Esophagus muscularis mucosa (tissue), 4 donors: ENCODE results near the gene TTLL4. TPM values are rescaled to one million over a fixed set of nuclear protein-coding genes. Genes with fewer than 3 reads are reported as not detected.

Source experiments
- DNase-seq: peaks from one replicate; pipeline ENCODE4 v3.0.0-alpha.2; 2017; ENCODE audit errors: extremely low spot score
- H3K27ac ChIP-seq, 4 donors: fragments of 200-600 bp; sonication (generic); replicated peaks in 1 of 4; 1 replicate in 3 of 4; 2 replicates in 1 of 4; pipeline ENCODE4 v1.5.1; 2016 to 2019; ENCODE audit warnings: mild to moderate bottlenecking in 1 of 4
- H3K27me3 ChIP-seq, 4 donors: fragments of 200-600 bp; sonication (generic); one replicate each; pipeline versions ENCODE4 v1.5.1 to v1.6.0; 2016 to 2019
- H3K36me3 ChIP-seq, 4 donors: fragments of 200-600 bp; sonication (generic); one replicate each; pipeline ENCODE4 v1.5.1; 2016 to 2019
- H3K4me1 ChIP-seq, 4 donors: fragments of 200-600 bp; sonication (generic); one replicate each; pipeline ENCODE4 v1.5.1; 2016 to 2019
- H3K4me3 ChIP-seq, 4 donors: fragments of 200-600 bp; sonication (generic); 1 replicate in 2 of 4; 2 replicates in 2 of 4; pipeline ENCODE4 v1.5.1; 2016 to 2019; ENCODE audit warnings: mild to moderate bottlenecking in 4 of 4, moderate library complexity in 1 of 4
- H3K9me3 ChIP-seq, 4 donors: fragments of 200-600 bp; sonication (generic); 1 replicate in 3 of 4; 2 replicates in 1 of 4; pipeline ENCODE4 v1.5.1; 2016 to 2019
- EP300 ChIP-seq: sonication (generic); formaldehyde crosslinking; IDR thresholded peaks from one replicate; pipeline ENCODE4 v1.6.1; 2017; ENCODE audit warnings: antibody characterized with exemption
- POLR2A ChIP-seq: fragments of 450-650 bp; IDR thresholded peaks from one replicate; pipeline ENCODE4 v1.6.1; 2017; ENCODE audit warnings: antibody characterized with exemption, moderate library complexity, mild to moderate bottlenecking, low read depth
- POLR2AphosphoS5 ChIP-seq, 2 donors: sonication (generic); formaldehyde crosslinking; IDR thresholded peaks; one replicate each; pipeline ENCODE4 v1.6.1; 2017; ENCODE audit warnings: antibody characterized with exemption in 2 of 2
- WGBS: methylation state at CpG from one replicate; pipeline ENCODE4 v1.1.5; 2018; 5-methylcytosine and 5-hydroxymethylcytosine counted together
- intact Hi-C: fragments of 100-400 bp; cut with DNase I; formaldehyde crosslinking; loops from one replicate; pipeline ENCODE4 v1.15.1; 2023
- total RNA-seq, 4 donors: library from RNA; depleted of rRNA; stranded (reverse); fragments of >200 nt; gene quantifications; one replicate each; pipeline versions ENCODE4 v1.1.0 to v1.2.1, GENCODE V29; 2016
- TF ChIP-seq, protein P1 (sequence below), 3 experiments: fragments of 200-600 bp in 2 of 3; fragments of 450-650 bp in 1 of 3; sonication (generic) in 2 of 3; IDR thresholded peaks; one replicate each; pipeline ENCODE4 v1.5.1; 2017 to 2019; ENCODE audit warnings: antibody characterized with exemption in 3 of 3, mild to moderate bottlenecking in 2 of 3, moderate library complexity in 1 of 3

TTLL4 gene, protein sequence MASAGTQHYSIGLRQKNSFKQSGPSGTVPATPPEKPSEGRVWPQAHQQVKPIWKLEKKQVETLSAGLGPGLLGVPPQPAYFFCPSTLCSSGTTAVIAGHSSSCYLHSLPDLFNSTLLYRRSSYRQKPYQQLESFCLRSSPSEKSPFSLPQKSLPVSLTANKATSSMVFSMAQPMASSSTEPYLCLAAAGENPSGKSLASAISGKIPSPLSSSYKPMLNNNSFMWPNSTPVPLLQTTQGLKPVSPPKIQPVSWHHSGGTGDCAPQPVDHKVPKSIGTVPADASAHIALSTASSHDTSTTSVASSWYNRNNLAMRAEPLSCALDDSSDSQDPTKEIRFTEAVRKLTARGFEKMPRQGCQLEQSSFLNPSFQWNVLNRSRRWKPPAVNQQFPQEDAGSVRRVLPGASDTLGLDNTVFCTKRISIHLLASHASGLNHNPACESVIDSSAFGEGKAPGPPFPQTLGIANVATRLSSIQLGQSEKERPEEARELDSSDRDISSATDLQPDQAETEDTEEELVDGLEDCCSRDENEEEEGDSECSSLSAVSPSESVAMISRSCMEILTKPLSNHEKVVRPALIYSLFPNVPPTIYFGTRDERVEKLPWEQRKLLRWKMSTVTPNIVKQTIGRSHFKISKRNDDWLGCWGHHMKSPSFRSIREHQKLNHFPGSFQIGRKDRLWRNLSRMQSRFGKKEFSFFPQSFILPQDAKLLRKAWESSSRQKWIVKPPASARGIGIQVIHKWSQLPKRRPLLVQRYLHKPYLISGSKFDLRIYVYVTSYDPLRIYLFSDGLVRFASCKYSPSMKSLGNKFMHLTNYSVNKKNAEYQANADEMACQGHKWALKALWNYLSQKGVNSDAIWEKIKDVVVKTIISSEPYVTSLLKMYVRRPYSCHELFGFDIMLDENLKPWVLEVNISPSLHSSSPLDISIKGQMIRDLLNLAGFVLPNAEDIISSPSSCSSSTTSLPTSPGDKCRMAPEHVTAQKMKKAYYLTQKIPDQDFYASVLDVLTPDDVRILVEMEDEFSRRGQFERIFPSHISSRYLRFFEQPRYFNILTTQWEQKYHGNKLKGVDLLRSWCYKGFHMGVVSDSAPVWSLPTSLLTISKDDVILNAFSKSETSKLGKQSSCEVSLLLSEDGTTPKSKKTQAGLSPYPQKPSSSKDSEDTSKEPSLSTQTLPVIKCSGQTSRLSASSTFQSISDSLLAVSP
- total RNA-seq, result 10 to 100 TPM in 2 of 4 donors, 1 to 10 TPM in 2; 5.8 to 11.3 (median 8.3) TPM

DNA sequence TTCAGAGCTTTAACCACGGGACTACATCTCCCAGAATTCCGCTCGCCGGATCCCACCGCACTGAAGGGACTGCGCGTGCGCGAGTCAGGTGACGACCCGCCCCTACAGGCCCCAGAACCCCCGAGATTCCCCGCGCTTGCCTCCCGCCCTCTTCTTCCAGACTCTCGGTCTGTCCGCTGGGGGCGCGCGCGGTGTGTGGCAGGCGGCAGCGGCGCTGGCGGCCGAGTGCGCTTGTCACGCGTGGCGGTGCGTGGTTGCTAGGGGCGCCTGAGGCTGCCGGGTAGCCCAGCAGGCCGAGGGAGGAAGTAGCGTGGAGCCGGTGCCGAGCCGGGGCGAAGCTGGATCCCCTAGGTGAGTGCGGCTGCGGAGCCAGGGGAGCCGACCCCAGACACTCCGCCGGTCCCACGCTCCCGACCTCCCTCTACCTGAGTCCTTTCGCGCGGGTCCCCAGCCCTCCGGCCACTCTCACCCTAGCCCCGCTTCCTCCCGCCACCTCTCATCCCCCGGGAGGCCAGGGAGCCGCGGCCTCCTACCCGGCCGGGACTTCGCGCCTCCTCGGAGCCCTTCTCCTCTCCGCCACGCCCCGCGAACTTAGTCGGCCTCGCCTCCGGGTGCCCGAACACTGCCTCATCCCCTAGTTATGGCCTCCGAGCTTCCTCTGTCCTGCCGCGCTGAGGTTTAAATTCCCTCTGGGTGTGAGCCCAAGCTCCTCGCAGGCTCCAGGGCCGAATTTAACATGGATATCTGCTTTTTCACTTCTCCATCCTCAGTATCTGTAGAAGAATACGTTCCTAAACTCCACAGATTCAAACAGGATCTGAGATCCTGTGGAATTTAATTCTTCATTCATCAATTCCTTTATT, at the start of gene TTLL4:
TTLL4 (plus strand) TSS at position 149 of the 863 bp plus-strand sequence. CDS start 26,842 bp downstream, outside the sequence.
- Histone ChIP-seq H3K4me1 (peaks cover 4 to 33% (median 20%) of the 10 kb centered on the region in 4 donors), H3K27ac (peak within 1 kb of the TSS; percentile 92 to 97 (median 94)), H3K4me3 (peak within 1 kb of the TSS; percentile 83 to 95 (median 86)), H3K27me3 (no peaks in the 10 kb centered on the region), H3K9me3 (no peaks in the 10 kb centered on the region), H3K36me3 (no peaks in the 10 kb centered on the region)
- TF ChIP-seq POLR2AphosphoS5 (IDR thresholded peaks at IDR 0.05), result peak; percentile 90 to 93
- TF ChIP-seq, protein P1, sequence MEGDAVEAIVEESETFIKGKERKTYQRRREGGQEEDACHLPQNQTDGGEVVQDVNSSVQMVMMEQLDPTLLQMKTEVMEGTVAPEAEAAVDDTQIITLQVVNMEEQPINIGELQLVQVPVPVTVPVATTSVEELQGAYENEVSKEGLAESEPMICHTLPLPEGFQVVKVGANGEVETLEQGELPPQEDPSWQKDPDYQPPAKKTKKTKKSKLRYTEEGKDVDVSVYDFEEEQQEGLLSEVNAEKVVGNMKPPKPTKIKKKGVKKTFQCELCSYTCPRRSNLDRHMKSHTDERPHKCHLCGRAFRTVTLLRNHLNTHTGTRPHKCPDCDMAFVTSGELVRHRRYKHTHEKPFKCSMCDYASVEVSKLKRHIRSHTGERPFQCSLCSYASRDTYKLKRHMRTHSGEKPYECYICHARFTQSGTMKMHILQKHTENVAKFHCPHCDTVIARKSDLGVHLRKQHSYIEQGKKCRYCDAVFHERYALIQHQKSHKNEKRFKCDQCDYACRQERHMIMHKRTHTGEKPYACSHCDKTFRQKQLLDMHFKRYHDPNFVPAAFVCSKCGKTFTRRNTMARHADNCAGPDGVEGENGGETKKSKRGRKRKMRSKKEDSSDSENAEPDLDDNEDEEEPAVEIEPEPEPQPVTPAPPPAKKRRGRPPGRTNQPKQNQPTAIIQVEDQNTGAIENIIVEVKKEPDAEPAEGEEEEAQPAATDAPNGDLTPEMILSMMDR (IDR thresholded peaks at IDR 0.05), result peak; percentile 78 to 95 (median 86)
- peak; percentile 13 for TF ChIP-seq POLR2A
- TF ChIP-seq EP300, result no peak
- WGBS, result under 1% methylated on average over 47 of the region's 74 CpGs
- DNase-seq, result peak; percentile 99
- intact Hi-C loops, result loop anchor here (5.0 kb wide), 1 partner anchor 136 kb away; no protein-coding TSS in a partner anchor

DNA sequence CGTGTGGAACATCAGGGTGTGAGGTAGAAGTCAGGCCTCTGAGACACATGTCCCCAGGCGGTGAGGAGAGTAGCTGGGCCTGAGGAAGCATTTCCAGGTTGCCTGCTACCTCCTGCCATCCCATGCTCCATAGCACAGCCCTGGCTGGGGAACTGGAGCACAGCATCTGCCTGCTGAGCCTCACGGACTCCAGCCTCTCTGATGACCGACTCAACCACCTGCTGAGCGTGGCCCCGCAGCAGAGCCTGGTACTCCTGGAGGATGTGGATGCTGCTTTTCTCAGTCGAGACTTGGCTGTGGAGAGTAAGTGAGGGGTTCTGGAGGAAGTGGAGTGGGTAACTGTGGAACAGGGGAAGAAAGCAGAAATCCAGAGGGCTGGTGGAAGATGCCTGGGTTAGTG, 48.3 kb upstream of the TTLL4 start:
- no peak for DNase-seq
- peaks cover 55 to 66% (median 62%) of the 10 kb centered on the region in 4 donors for H3K36me3 ChIP-seq
- no peaks in the 10 kb centered on the region for H3K27me3 ChIP-seq
- 84% methylated on average over 6 of the region's 7 CpGs for WGBS
- TF ChIP-seq POLR2AphosphoS5 (IDR thresholded peaks at IDR 0.05) (no peak), POLR2A (no peak), EP300 (no peak)
- TF ChIP-seq, protein P1 (IDR thresholded peaks at IDR 0.05), result no peak
- H3K4me3 ChIP-seq, result no peak overlapping the region
- no peak overlapping the region for H3K27ac ChIP-seq
- H3K4me1 ChIP-seq, result peaks cover 21 to 32% (median 23%) of the 10 kb centered on the region in 4 donors
- intact Hi-C loops, result loop anchor here (5.0 kb wide), 1 partner anchor 255 kb away; no protein-coding TSS in a partner anchor
- H3K9me3 ChIP-seq, result no peaks in the 10 kb centered on the region

DNA sequence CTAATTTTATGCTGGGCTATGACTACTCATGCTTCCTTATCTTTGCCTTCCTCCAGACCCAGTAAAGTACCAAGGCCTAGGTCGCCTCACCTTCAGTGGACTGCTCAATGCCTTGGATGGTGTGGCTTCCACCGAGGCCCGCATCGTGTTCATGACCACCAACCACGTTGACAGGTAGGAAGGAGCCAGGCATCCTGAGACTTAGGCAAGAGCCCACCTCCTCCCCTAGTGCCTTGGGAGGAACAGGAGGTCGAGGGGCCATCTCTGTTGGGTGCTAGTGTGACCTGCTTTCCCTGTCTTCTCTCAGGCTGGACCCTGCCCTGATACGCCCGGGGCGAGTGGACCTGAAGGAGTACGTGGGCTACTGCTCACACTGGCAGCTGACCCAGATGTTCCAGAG, 47.8 kb upstream of the TTLL4 start:
- Histone ChIP-seq H3K4me3 (no peak overlapping the region), H3K9me3 (no peaks in the 10 kb centered on the region), H3K4me1 (peaks cover 16 to 28% (median 23%) of the 10 kb centered on the region in 4 donors), H3K27ac (no peak overlapping the region), H3K36me3 (peaks cover 60 to 66% (median 65%) of the 10 kb centered on the region in 4 donors), H3K27me3 (no peaks in the 10 kb centered on the region)
- intact Hi-C loops, result loop anchor here (5.0 kb wide), 1 partner anchor 256 kb away; no protein-coding TSS in a partner anchor
- WGBS, result 83% methylated on average over 9 of the region's 10 CpGs
- no peak for DNase-seq
- TF ChIP-seq EP300, result no peak

DNA sequence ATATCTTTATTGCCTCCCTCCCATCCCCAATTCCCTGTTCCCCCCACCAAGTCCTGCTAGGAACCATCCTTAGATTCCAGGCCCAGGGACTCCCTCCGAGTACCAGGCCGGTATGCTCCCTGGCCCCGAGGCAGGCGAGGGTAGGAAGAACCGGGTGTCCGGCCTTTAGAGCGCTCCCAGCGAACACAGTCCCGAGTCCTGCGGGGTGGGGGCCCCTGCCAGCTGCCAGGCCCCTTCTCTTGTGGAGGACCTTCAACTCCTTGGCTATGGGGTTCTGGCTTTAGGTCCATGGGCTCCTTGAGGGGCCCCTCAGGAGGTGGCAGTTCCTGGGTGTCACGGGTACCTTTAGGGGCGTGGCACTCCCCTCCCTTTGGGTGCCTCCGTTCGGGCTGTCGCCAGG, 46.7 kb upstream of the TTLL4 start:
- no peaks in the 10 kb centered on the region for H3K9me3 ChIP-seq
- H3K36me3 ChIP-seq, result peaks cover 64 to 75% (median 73%) of the 10 kb centered on the region in 4 donors
- no peaks in the 10 kb centered on the region for H3K27me3 ChIP-seq
- intact Hi-C loops, result loop anchor here (5.0 kb wide), 1 partner anchor 257 kb away; no protein-coding TSS in a partner anchor
- WGBS, result 88% methylated on average over 4 of the region's 15 CpGs
- no peak overlapping the region for H3K27ac ChIP-seq
- DNase-seq, result no peak
- H3K4me3 ChIP-seq, result no peak overlapping the region
- peaks cover 5 to 17% (median 12%) of the 10 kb centered on the region in 4 donors for H3K4me1 ChIP-seq
- TF ChIP-seq POLR2A (no peak), POLR2AphosphoS5 (IDR thresholded peaks at IDR 0.05) (no peak), EP300 (no peak)
- TF ChIP-seq, protein P1 (IDR thresholded peaks at IDR 0.05), result no peak
